Endothelial cell of umbilical vein (primary cell): ENCODE measurements around the gene P2RY11. TPM values are rescaled to one million over a fixed set of nuclear protein-coding genes. Genes with fewer than 3 reads are reported as not detected.

Experiments used
- BruUV-seq: library from RNA; stranded (reverse); fragments of 400-500 nt; replicated peaks from 2 replicates; lab custom pipeline; 2021; lab: Mats Ljungman, UMichigan
- CTCF ChIA-PET: fragments of 300-600, 350-600 bp; sonication (Branson Sonifier 250); formaldehyde crosslinking; loops from one replicate; lab custom pipeline; 2021; ENCODE audit warnings: antibody characterized with exemption, inconsistent platforms; lab: Charles Lee
- POLR2A ChIA-PET: fragments of 300-600, 350-600 bp; sonication (Branson Sonifier 250); formaldehyde crosslinking; loops from one replicate; lab custom pipeline; 2021; ENCODE audit warnings: antibody characterized with exemption, inconsistent platforms; lab: Charles Lee
- DNase-seq: peaks from one replicate; pipeline ENCODE4 v3.0.0-alpha.2; 2011; ENCODE audit warnings: low read depth, low spot score
- FAIRE-seq: peaks from 2 replicates; lab custom pipeline; 2011; peaks lifted over from hg19 to GRCh38; lab: Jason Lieb, UNC
- H2AFZ ChIP-seq: 2 replicates; pipeline ENCODE4 v1.6.0; 2012; ENCODE audit warnings: low read depth, low read length, control low read depth, inconsistent platforms
- H3K27ac ChIP-seq: 2 replicates; pipeline ENCODE4 v1.5.1; 2011; ENCODE audit warnings: low read depth, mild to moderate bottlenecking, control low read depth, low read length, moderate library complexity; ENCODE audit not compliant: insufficient read depth
- H3K27me3 ChIP-seq, 2 experiments: 2 replicates each; pipeline versions ENCODE4 v1.6.0 to v1.6.1; 2011; ENCODE audit warnings: low read length in 2 of 2, mixed read lengths in 1 of 2; ENCODE audit not compliant: control insufficient read depth in 2 of 2, insufficient read depth in 2 of 2
- H3K36me3 ChIP-seq, 2 experiments: 2 replicates in 1 of 2; 3 replicates in 1 of 2; pipeline ENCODE4 v1.5.1; 2011; ENCODE audit warnings: low read length in 2 of 2, mild to moderate bottlenecking in 1 of 2, moderate library complexity in 1 of 2; ENCODE audit not compliant: control insufficient read depth in 2 of 2, insufficient read depth in 2 of 2; ENCODE audit errors: extremely low read depth in 1 of 2
- H3K4me1 ChIP-seq: 3 replicates; pipeline ENCODE4 v1.5.1; 2011; ENCODE audit warnings: mild to moderate bottlenecking, low read length; ENCODE audit not compliant: control insufficient read depth, insufficient read depth; ENCODE audit errors: extremely low read depth
- H3K4me2 ChIP-seq: 2 replicates; pipeline ENCODE4 v1.6.1; 2011; ENCODE audit warnings: low read length, control low read depth, mixed read lengths; ENCODE audit not compliant: insufficient read depth
- H3K4me3 ChIP-seq, 3 experiments: fragments of 200-600 bp in 1 of 3; sonication (generic), shearing (Covaris generic) in 1 of 3; replicated peaks in 1 of 3; 2 replicates each; pipeline ENCODE4 v1.5.1; 2011 to 2016; ENCODE audit warnings: control low read depth in 3 of 3, low read length in 3 of 3, mild to moderate bottlenecking in 2 of 3, inconsistent platforms in 1 of 3, low read depth in 1 of 3, moderate library complexity in 1 of 3; ENCODE audit not compliant: insufficient read depth in 1 of 3
- H3K79me2 ChIP-seq: 2 replicates; pipeline ENCODE4 v1.6.0; 2012; ENCODE audit warnings: low read length, inconsistent platforms; ENCODE audit not compliant: control insufficient read depth, insufficient read depth
- H3K9ac ChIP-seq: replicated peaks from 2 replicates; pipeline ENCODE3; 2011; ENCODE audit warnings: low read length, control low read depth; ENCODE audit not compliant: insufficient read depth; ENCODE audit errors: extremely low read depth
- H3K9me1 ChIP-seq: replicated peaks from 3 replicates; pipeline ENCODE4 v1.6.0; 2011; ENCODE audit warnings: mild to moderate bottlenecking, low read length; ENCODE audit not compliant: control insufficient read depth, insufficient read depth; ENCODE audit errors: extremely low read depth
- H3K9me3 ChIP-seq: replicated peaks from 2 replicates; pipeline ENCODE4 v1.5.1; 2012; ENCODE audit warnings: low read length, inconsistent platforms; ENCODE audit not compliant: control insufficient read depth, insufficient read depth
- H4K20me1 ChIP-seq: replicated peaks from 2 replicates; pipeline ENCODE3; 2011; ENCODE audit warnings: mild to moderate bottlenecking, low read length; ENCODE audit not compliant: control insufficient read depth, insufficient read depth; ENCODE audit errors: extremely low read depth
- CTCF ChIP-seq, 2 donors: IDR thresholded peaks; 1 replicate in 1 of 2; 2 replicates in 1 of 2; pipeline ENCODE4 v1.5.1; 2011; ENCODE audit warnings: low read length in 2 of 2, mild to moderate bottlenecking in 2 of 2, moderate library complexity in 2 of 2, control low read depth in 1 of 2, inconsistent platforms in 1 of 2, low read depth in 1 of 2; ENCODE audit not compliant: insufficient read depth in 1 of 2; ENCODE audit errors: extremely low read depth in 1 of 2
- EZH2 ChIP-seq: IDR thresholded peaks from 2 replicates; pipeline ENCODE4 v1.6.1; 2012; ENCODE audit warnings: borderline replicate concordance, low read depth, mild to moderate bottlenecking, moderate library complexity, low read length, inconsistent platforms; ENCODE audit not compliant: severe bottlenecking
- FOS ChIP-seq: IDR thresholded peaks from 2 replicates; pipeline ENCODE4 v1.6.1; 2011; ENCODE audit warnings: mild to moderate bottlenecking, low read length, moderate library complexity, borderline replicate concordance; ENCODE audit not compliant: insufficient read depth
- GATA2 ChIP-seq: IDR thresholded peaks from 2 replicates; pipeline ENCODE4 v1.7.0; 2011; ENCODE audit warnings: low read depth, mild to moderate bottlenecking, moderate library complexity, mixed read lengths, low read length; ENCODE audit not compliant: insufficient read length, insufficient read depth
- JUN ChIP-seq: IDR thresholded peaks from 2 replicates; pipeline ENCODE4 v1.6.1; 2011; ENCODE audit warnings: borderline replicate concordance, low read depth; ENCODE audit not compliant: insufficient read length, insufficient read depth
- MAX ChIP-seq: IDR thresholded peaks from 2 replicates; pipeline ENCODE4 v1.6.1; 2011; ENCODE audit not compliant: insufficient read depth, insufficient read length
- MYC ChIP-seq: IDR thresholded peaks from one replicate; pipeline ENCODE4 v1.6.1; 2011; ENCODE audit warnings: mild to moderate bottlenecking, low read depth, low read length
- POLR2A ChIP-seq: IDR thresholded peaks from 2 replicates; pipeline ENCODE4 v1.6.1; 2012; ENCODE audit warnings: low read depth, mild to moderate bottlenecking, control low read depth, low read length
- POLR2AphosphoS5 ChIP-seq: IDR thresholded peaks from 2 replicates; pipeline ENCODE4 v1.6.1; 2012; ENCODE audit warnings: low read depth, mild to moderate bottlenecking, control low read depth, low read length, moderate library complexity; ENCODE audit not compliant: insufficient read depth
- dilution Hi-C: fragments of 300-500 bp; cut with MboI; formaldehyde crosslinking; loops from one replicate; pipeline ENCODE4 v1.15.0; 2019; ENCODE audit warnings: low sequenced_read_pairs; ENCODE audit not compliant: extremely low pct_ligation_motif_present
- intact Hi-C: fragments of 100-400 bp; cut with micrococcal nuclease; formaldehyde crosslinking; loops from one replicate; pipeline ENCODE4 v1.10.0; 2022
- polyA plus RNA-seq, 4 experiments: library from polyadenylated mRNA; depleted of rRNA in 3 of 4; stranded (reverse) in 3 of 4; unstranded in 1 of 4; fragments of >200 nt; gene quantifications; 2 replicates each; pipeline versions ENCODE4 v1.2.1 to v1.2.3, GENCODE V29; 2011 to 2012; ENCODE audit warnings: missing spikeins in 1 of 4
- total RNA-seq: library from RNA; stranded (reverse); gene quantifications from 2 replicates; pipeline ENCODE4 v1.2.3, GENCODE V29; 2021

The P2RY11 gene
- total and polyA plus RNA-seq, 2 donors (not counting 3 experiments of a cell fraction or from before 2014, with no cell fraction given), result 3.6 to 14.6 TPM

GRCh38 chr19:10068205-10068604 lies 43.3 kb upstream of the P2RY11 start:
- DNase-seq (no peak), FAIRE-seq (no peak)
- Histone ChIP-seq H3K4me1 (no peaks in the 10 kb centered on the region), H3K9me3 (no peaks in the 10 kb centered on the region), H3K79me2 (no peaks in the 10 kb centered on the region), H3K4me3 (no peak overlapping the region), H3K9ac (no peak overlapping the region), H3K4me2 (no peak overlapping the region), H3K36me3 (no peaks in the 10 kb centered on the region), H3K9me1 (no peaks in the 10 kb centered on the region), H2AFZ (no peak overlapping the region), H4K20me1 (no peaks in the 10 kb centered on the region), H3K27me3 (no peaks in the 10 kb centered on the region), H3K27ac (no peak overlapping the region)
- no peak for TF ChIP-seq MYC
- no peak for TF ChIP-seq POLR2AphosphoS5
- no peak for TF ChIP-seq GATA2
- no peak for TF ChIP-seq JUN
- TF ChIP-seq MAX, result no peak
- no peak for TF ChIP-seq POLR2A
- TF ChIP-seq EZH2, result no peak
- TF ChIP-seq FOS, result no peak
- TF ChIP-seq CTCF (IDR thresholded peaks at IDR 0.05; ENCODE audit: extremely low read depth in 1 of 2, insufficient read depth in 1 of 2, low read depth in 1 of 2, low read length in 2 of 2), result no peak
- CTCF ChIA-PET, result interaction anchor here (1.2 kb wide), 1 partner anchor 11 kb away, joined by 3 read pairs; no protein-coding TSS in a partner anchor
- intact Hi-C loops, result no loop called here
- POLR2A ChIA-PET, result no interaction called here
- no TSS peak for BruUV-seq
- dilution Hi-C loops, result no loop called here
